Endothelial cell (in vitro differentiated cells): ENCODE measurements around the gene DIO3. TPM values are rescaled to one million over a fixed set of nuclear protein-coding genes. Genes with fewer than 3 reads are reported as not detected.

Source experiments
- DNase-seq: peaks from one replicate; pipeline ENCODE4 v3.0.0; 2021; ENCODE audit warnings: low spot score
- H3K27ac Mint-ChIP-seq: one replicate; pipeline ENCODE4 v1.8.0; 2021; ENCODE audit warnings: mixed read lengths, inconsistent platforms; ENCODE audit not compliant: unreplicated experiment
- H3K27me3 Mint-ChIP-seq: one replicate; pipeline ENCODE4 v1.8.0; 2021; ENCODE audit warnings: mild to moderate bottlenecking, moderate library complexity, mixed read lengths, inconsistent platforms; ENCODE audit not compliant: unreplicated experiment
- H3K36me3 Mint-ChIP-seq: one replicate; pipeline ENCODE4 v1.8.0; 2021; ENCODE audit warnings: mild to moderate bottlenecking, low read depth, mixed read lengths, inconsistent platforms; ENCODE audit not compliant: unreplicated experiment
- H3K4me1 Mint-ChIP-seq: one replicate; pipeline ENCODE4 v1.8.0; 2021; ENCODE audit warnings: mild to moderate bottlenecking, mixed read lengths, inconsistent platforms; ENCODE audit not compliant: unreplicated experiment
- H3K4me3 Mint-ChIP-seq: one replicate; pipeline ENCODE4 v1.8.0; 2021; ENCODE audit warnings: mild to moderate bottlenecking, mixed read lengths, inconsistent platforms; ENCODE audit not compliant: unreplicated experiment
- H3K9me3 Mint-ChIP-seq: one replicate; pipeline ENCODE4 v1.8.0; 2021; ENCODE audit warnings: mixed read lengths, inconsistent platforms; ENCODE audit not compliant: unreplicated experiment
- total RNA-seq: library from RNA; stranded (reverse); fragmentation: NEBNext Ultra II Directional; extraction: Animal tissue kit (Norgen Biotek cat#: 25700); gene quantifications from one replicate; pipeline ENCODE4 v1.2.1, GENCODE V29; 2021; ENCODE audit not compliant: unreplicated experiment
- TF ChIP-seq, protein P1 (sequence below): fragments of 200-600 bp; sonication (generic); IDR thresholded peaks from one replicate; pipeline ENCODE4 v1.5.0; 2021; ENCODE audit warnings: antibody characterized with exemption; ENCODE audit not compliant: unreplicated experiment

The DIO3 gene
- total RNA-seq, 1 donor from 2014 or later = 6.1 TPM

- TF ChIP-seq, protein P1, sequence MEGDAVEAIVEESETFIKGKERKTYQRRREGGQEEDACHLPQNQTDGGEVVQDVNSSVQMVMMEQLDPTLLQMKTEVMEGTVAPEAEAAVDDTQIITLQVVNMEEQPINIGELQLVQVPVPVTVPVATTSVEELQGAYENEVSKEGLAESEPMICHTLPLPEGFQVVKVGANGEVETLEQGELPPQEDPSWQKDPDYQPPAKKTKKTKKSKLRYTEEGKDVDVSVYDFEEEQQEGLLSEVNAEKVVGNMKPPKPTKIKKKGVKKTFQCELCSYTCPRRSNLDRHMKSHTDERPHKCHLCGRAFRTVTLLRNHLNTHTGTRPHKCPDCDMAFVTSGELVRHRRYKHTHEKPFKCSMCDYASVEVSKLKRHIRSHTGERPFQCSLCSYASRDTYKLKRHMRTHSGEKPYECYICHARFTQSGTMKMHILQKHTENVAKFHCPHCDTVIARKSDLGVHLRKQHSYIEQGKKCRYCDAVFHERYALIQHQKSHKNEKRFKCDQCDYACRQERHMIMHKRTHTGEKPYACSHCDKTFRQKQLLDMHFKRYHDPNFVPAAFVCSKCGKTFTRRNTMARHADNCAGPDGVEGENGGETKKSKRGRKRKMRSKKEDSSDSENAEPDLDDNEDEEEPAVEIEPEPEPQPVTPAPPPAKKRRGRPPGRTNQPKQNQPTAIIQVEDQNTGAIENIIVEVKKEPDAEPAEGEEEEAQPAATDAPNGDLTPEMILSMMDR = no peak
- DNase-seq = no peak
- no peaks in the 10 kb centered on the region for H3K36me3 Mint-ChIP-seq
- H3K27ac Mint-ChIP-seq = no peak overlapping the region
- no peak overlapping the region for H3K4me3 Mint-ChIP-seq
- no peaks in the 10 kb centered on the region for H3K4me1 Mint-ChIP-seq
- peaks cover 14% of the 10 kb centered on the region for H3K27me3 Mint-ChIP-seq
- H3K9me3 Mint-ChIP-seq = no peaks in the 10 kb centered on the region
These were observed 18.9 kb upstream of the DIO3 start for GRCh38 chr14:101542391-101542790.

- no peaks in the 10 kb centered on the region for H3K9me3 Mint-ChIP-seq
- H3K4me1 Mint-ChIP-seq = no peaks in the 10 kb centered on the region
- H3K4me3 Mint-ChIP-seq = no peak overlapping the region
- peaks cover 8% of the 10 kb centered on the region for H3K27me3 Mint-ChIP-seq
- TF ChIP-seq, protein P1 = no peak
- no peaks in the 10 kb centered on the region for H3K36me3 Mint-ChIP-seq
- DNase-seq = no peak
- no peak overlapping the region for H3K27ac Mint-ChIP-seq
These were observed 17.5 kb upstream of the DIO3 start for GRCh38 chr14:101543814-101544213.

DNA sequence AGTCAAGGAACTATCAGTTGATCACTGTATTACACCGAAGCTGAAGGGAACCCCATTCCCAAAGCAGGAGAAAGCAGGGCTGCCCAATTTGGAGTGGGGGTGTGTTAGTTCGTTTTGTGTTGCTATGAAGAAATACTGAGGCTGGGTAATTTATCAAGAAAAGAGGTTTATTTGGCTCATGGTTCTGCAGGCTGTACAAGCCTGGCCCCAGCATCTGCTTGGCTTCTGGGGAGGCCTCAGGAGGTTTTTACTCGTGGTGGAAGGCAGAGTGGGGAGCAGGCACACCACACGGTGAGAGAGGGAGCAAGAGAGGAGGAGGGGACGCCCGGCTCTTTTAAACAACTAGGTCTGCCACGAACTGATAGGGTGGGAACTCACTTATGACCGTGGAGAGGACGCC, 16.7 kb upstream of the DIO3 start:
- no peak overlapping the region for H3K27ac Mint-ChIP-seq

DNA sequence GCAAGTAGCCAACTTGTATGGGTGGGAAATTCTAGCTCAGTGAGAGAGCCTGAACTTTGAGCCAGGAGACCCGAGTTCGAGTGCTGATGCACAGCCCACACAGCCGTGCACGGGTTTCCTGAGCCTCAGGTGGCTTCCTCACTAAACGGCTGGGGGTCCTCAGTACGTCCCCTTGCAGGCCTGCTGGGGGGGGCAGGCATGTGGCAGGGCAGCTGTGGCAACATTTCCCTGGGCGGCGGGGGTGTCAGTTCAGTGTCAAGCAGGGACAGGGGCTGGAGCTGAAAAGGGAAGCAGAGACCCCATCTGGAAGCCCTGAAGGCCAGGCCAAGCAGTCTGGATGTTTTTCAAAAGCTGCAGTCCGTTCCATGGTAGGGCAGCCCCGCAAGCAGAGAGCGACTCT, 14.6 kb upstream of the DIO3 start:
- Mint-ChIP-seq H3K4me3 (no peak overlapping the region), H3K36me3 (peaks cover 4% of the 10 kb centered on the region), H3K9me3 (no peaks in the 10 kb centered on the region), H3K4me1 (no peaks in the 10 kb centered on the region), H3K27me3 (peaks cover 15% of the 10 kb centered on the region), H3K27ac (no peak overlapping the region)
- DNase-seq = no peak
- TF ChIP-seq, protein P1 = no peak

More for the DNA sequence above, 16.7 kb upstream of the DIO3 start:
- Mint-ChIP-seq H3K27me3 (peaks cover 8% of the 10 kb centered on the region), H3K9me3 (no peaks in the 10 kb centered on the region), H3K4me3 (no peak overlapping the region), H3K4me1 (no peaks in the 10 kb centered on the region), H3K36me3 (no peaks in the 10 kb centered on the region)
- TF ChIP-seq, protein P1 = no peak
- DNase-seq = no peak

GRCh38 chr14:101547107-101547738, 14.1 kb upstream of the DIO3 start:
- H3K36me3 Mint-ChIP-seq = peaks cover 4% of the 10 kb centered on the region
- H3K9me3 Mint-ChIP-seq = no peaks in the 10 kb centered on the region
- no peak overlapping the region for H3K4me3 Mint-ChIP-seq
- no peaks in the 10 kb centered on the region for H3K4me1 Mint-ChIP-seq
- no peak for DNase-seq
- TF ChIP-seq, protein P1 = no peak
- peaks cover 15% of the 10 kb centered on the region for H3K27me3 Mint-ChIP-seq
- no peak overlapping the region for H3K27ac Mint-ChIP-seq
